NCI-H2029 (cell line): Measurements from ENCODE around the gene PLA2G2C.

Experiments used
- DNase-seq: peaks from one replicate; lab custom pipeline; 2025; lab: John Stamatoyannopoulos, UW

Gene PLA2G2C

GRCh38 chr1:20183616-20184271 is 2.6 kb downstream of the PLA2G2C start:
- DNase-seq: no peak

DNA sequence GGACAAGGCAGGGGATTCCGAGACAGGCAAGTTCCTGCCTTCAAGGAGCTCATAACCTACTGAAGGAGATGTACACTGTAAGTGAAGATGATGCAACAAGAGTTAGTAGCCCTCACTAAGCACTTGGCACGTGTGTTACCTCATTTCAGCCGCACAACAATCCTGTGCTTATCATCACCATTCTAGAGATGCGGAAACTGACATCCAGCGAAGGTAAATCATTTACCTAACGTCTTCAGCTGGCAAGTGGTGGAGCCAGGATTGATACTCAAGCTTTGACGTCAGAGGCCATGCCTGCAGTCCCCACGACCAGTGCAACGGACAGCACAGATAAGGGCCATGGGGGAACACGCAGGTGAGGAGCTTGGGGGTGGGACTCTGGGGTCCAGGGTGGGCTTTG is 3.3 kb downstream of the PLA2G2C start:
- DNase-seq: no peak

GRCh38 chr1:20182415-20182814 is 3.9 kb downstream of the PLA2G2C start:
- no peak for DNase-seq

DNA sequence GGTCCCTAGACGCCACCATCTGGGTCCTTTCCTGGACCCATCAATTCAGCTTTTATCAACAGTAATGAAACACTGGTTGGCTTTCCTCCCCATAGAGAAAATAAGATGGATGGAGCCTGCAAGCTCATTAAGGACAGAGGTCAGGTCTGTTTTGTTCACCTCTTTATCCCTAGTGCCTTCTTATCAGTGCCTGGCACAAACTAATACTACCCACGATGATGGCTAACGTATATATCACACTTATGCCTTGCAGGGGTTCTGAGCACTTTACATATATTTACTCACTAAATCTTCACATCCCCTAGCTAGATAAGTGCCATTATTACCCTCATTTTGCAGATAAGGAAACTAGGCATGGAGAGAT is 5.5 kb downstream of the PLA2G2C start:
- DNase-seq: no peak

GRCh38 chr1:20180129-20180843 is 6.0 kb downstream of the PLA2G2C start:
- no peak for DNase-seq

- no peak for DNase-seq
Observed at GRCh38 chr1:20179371-20180128, 6.8 kb downstream of the PLA2G2C start.

DNA sequence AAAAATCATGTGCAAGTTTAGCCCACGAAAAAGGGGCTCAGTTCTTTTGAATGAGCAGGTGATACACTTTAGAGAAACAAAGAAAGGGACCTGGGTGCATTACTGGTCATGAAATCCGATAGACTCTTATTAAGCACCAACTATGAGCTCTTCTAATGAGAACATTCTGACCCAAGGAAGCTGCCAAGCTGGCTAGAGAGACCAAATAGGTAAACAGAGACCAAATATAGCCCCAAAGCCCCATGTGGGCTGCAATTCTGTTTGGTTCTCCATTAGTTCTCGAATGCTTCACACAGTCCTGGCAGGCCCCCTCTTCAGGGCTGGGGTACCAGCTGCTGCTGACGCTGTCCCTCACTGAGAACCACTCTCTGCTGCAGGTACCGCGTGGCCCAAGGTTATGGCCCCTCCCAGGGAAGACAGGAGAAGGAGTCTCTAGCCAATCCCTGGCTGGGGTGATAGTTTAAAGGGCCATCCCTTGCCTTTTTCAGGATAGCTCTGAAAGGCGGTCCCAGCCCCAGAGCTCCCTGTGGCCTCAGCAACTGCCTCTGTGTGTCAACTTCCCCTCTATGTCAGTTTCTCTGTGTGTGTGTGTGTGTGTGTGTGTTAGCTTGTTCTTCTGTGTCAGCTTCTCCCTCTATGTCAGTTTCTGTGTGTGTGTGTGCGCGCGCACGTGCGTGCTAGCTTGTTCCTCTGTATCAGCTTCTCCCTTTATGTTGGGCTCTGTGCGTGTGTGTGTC is 7.5 kb downstream of the PLA2G2C start:
- DNase-seq: no peak

GRCh38 chr1:20174937-20175666 is 11.2 kb downstream of the PLA2G2C start:
- no peak for DNase-seq

DNA sequence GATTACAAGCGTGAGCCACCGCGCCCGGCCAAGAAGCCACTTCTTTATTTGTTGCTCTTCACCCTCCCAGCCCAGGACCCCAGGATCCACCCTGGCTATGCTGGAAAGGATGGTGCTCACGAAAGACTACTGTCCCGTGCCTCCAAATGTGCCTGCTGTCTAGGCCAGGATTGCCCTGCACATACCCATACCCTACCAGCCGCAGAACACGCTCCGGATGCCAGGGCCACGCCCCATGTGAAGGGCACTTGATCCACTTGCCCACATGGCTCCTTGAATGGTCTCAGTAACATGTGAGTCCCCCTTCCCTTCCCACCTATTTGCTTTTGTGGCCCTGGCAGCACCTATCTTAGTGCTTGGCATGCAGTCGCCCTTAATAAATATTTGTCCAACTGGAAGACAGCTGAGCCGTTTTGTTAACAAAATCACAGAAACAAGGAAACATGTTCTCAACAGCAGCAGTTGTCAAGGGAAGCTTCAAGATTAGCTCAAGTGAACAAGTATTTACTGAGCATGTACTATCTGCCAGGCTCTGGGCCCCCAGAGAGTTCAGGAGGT is 14.2 kb downstream of the PLA2G2C start:
- DNase-seq: peak; percentile 64

DNA sequence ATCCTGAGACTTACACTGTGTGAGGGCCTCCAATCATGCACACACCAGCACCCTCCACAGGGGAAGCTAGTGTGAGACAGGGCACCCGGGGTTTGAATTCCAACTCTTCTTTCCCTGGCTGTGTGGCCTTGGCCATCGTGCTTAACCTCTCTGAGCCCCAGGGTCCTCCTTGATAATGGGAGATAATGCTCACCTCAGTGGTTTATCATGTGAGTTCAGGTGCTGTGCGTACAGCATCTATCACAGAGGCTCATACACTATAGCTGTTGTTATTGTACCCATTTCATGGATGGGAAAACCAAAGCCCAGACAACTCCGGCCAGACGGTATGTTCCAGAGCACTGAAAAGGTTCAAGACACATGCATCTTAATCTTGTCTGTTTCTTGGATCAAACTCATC is 16.4 kb downstream of the PLA2G2C start:
- DNase-seq: no peak

DNA sequence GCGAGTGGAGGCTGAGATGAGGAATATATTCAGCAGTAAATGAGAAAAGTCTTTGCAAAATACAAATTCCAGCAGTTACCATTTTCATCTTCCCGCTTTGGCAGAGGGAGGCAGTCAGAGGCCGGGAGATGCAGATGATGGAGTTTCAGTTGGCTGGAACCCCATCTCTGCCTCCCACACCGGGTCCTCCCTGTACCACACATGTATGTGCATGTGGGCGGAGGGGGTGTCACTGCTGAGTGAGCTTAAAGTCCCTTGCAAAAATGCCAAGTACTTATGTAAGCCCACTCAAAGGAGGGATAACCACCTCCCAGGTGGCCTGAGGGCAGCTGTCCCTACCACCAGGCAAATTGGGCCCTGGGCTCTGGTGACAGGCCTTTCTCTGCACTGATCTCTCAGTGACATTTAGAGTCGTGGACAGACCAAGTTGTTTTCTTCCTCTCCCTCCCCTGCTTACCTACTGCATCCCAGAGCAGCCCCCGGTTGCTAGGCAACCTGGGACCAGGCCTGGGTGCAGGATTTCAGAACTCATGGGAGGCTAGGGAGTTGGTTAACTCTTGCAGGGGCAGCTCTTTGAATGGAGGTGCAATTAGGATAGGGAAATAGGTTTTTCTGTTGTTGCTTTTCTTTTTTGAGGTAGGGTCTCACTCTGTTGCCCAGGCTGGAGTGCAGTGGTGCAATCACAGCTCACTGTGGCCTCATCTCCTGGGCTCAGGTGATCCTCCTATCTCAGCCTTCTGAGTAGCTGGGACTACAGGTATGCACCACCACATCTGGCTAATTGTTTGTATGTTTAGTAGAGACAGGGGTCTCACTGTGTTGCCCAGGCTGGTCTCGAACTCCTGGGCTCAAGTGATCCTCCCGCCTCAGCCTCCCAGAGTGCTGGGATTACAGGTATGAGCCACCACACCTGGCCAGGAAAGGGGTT is 17.5 kb downstream of the PLA2G2C start:
- no peak for DNase-seq

DNA sequence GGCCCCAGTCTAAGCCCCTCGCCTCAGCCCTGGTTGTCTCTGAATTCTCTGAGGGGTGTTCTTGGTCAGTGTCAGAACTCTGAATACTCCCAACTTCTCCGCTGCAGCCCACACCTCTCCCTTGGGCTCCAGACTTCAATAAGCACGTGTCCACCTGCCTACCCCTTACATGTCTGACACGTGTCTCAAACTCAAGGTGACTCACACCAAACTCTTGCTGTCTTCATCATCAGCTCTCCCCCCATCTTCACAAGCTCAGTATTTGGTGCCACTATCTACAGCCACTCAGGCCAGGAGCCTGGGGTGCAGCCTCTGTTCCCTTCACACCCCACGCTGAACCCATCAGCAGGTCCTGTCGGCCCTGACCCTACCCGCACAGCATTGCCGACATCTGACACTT is 19.2 kb downstream of the PLA2G2C start:
- no peak for DNase-seq

- DNase-seq: no peak
Observed at GRCh38 chr1:20166051-20166450, 20.3 kb downstream of the PLA2G2C start.

GRCh38 chr1:20165522-20165951 is 20.8 kb downstream of the PLA2G2C start:
- DNase-seq: no peak

DNA sequence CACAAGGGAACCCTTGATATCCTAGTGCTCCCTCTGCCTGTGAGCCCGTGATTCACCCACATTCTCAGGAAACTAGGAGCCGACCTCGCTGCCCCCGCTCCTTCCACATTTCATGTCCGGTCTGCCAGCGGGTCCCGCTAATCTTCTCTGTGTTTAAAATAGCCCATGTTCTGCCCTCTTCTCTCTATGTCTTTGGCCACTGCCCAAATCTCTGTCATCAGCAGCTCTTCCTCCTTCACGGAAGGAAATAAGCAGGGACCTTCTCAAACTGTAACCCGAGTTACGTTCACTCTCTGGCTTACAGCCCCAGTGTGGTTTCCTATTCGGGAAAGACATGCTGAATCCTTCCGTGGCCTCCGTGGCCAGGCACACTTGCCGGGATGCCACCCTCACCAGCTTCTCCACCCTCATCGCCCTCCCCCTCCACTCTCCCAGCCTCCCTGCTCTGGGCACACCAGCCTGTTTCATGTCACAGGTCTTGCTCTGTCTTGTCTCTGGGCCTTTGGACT is 21.6 kb downstream of the PLA2G2C start:
- DNase-seq: no peak

- DNase-seq: no peak
Observed at GRCh38 chr1:20160034-20160433, 26.3 kb downstream of the PLA2G2C start.

GRCh38 chr1:20158358-20159070 is 27.8 kb downstream of the PLA2G2C start:
- DNase-seq: no peak

- DNase-seq: no peak
Observed at GRCh38 chr1:20154301-20154831, 32.0 kb downstream of the PLA2G2C start.

GRCh38 chr1:20153000-20153418 is 33.3 kb downstream of the PLA2G2C start:
- DNase-seq: no peak
